GM12873 (cell line): Measurements from ENCODE around the gene NDUFB2.

ENCODE experiments used
- CTCF ChIP-seq: IDR thresholded peaks from 2 replicates; pipeline ENCODE4 v1.5.1; 2012; ENCODE audit warnings: low read depth, mild to moderate bottlenecking, moderate library complexity, low read length, control low read depth; ENCODE audit not compliant: insufficient read depth; ENCODE audit errors: missing control alignments

Gene NDUFB2

GRCh38 chr7:140654661-140655060 is 41.8 kb upstream of the NDUFB2 start:
- no peak for TF ChIP-seq CTCF

- TF ChIP-seq CTCF: no peak
Observed at GRCh38 chr7:140655511-140656408, 40.7 kb upstream of the NDUFB2 start.

- no peak for TF ChIP-seq CTCF
Observed at GRCh38 chr7:140656548-140657515, 39.7 kb upstream of the NDUFB2 start.

GRCh38 chr7:140657891-140658290 is 38.6 kb upstream of the NDUFB2 start:
- TF ChIP-seq CTCF: no peak

GRCh38 chr7:140659856-140660255 is 36.7 kb upstream of the NDUFB2 start:
- no peak for TF ChIP-seq CTCF

GRCh38 chr7:140661124-140661523 is 35.4 kb upstream of the NDUFB2 start:
- TF ChIP-seq CTCF: no peak

GRCh38 chr7:140667476-140667875 is 29.0 kb upstream of the NDUFB2 start:
- TF ChIP-seq CTCF: no peak
